DOHH2 (cell line): Measurements from ENCODE around the gene TTC28.
"Not testable (repeated sequence)": the region's sequence is repeated elsewhere in the genome, so short reads cannot be mapped to it uniquely, and the experiment has no call there.

Experiments
- H3F3A ChIP-seq: fragments of 200-600 bp; sonication (generic), shearing (Covaris generic); 2 replicates; pipeline ENCODE4 v1.6.0; 2016; ENCODE audit warnings: antibody characterized with exemption, mild to moderate bottlenecking; ENCODE audit not compliant: control insufficient read depth, insufficient read depth
- H3K27ac ChIP-seq: fragments of 200-600 bp; sonication (generic); 2 replicates; pipeline ENCODE4 v1.5.1; 2014; ENCODE audit warnings: low read depth, mild to moderate bottlenecking, low read length, moderate library complexity
- H3K27me3 ChIP-seq: fragments of 200-600 bp; sonication (generic); 2 replicates; pipeline ENCODE4 v1.6.1; 2014; ENCODE audit warnings: mild to moderate bottlenecking, low read length, mixed read lengths; ENCODE audit not compliant: control insufficient read depth
- H3K36me3 ChIP-seq: fragments of 200-600 bp; sonication (generic); 2 replicates; pipeline ENCODE4 v1.6.1; 2014; ENCODE audit warnings: mild to moderate bottlenecking, low read length, moderate library complexity, mixed read lengths; ENCODE audit not compliant: control insufficient read depth
- H3K4me1 ChIP-seq: fragments of 200-600 bp; sonication (generic); 2 replicates; pipeline ENCODE4 v1.6.1; 2014; ENCODE audit warnings: mild to moderate bottlenecking, low read length, mixed read lengths; ENCODE audit not compliant: control insufficient read depth
- H3K4me2 ChIP-seq: fragments of 200-600 bp; sonication (generic); 2 replicates; pipeline ENCODE4 v1.6.0; 2014; ENCODE audit warnings: mild to moderate bottlenecking, low read length, moderate library complexity
- H3K4me3 ChIP-seq: fragments of 200-600 bp; sonication (generic); 2 replicates; pipeline ENCODE4 v1.5.1; 2014; ENCODE audit warnings: mild to moderate bottlenecking, low read length, mixed read lengths
- H3K79me2 ChIP-seq: fragments of 200-600 bp; sonication (generic); 2 replicates; pipeline ENCODE4 v1.6.1; 2014; ENCODE audit warnings: mild to moderate bottlenecking, low read length, mixed read lengths; ENCODE audit not compliant: control insufficient read depth
- H3K9me2 ChIP-seq: fragments of 200-600 bp; sonication (generic); replicated peaks from 2 replicates; pipeline ENCODE4 v1.6.1; 2014; ENCODE audit warnings: mild to moderate bottlenecking, low read length, mixed read lengths; ENCODE audit not compliant: control insufficient read depth
- H3K9me3 ChIP-seq: fragments of 200-600 bp; sonication (generic); 2 replicates; pipeline ENCODE4 v1.6.1; 2014; ENCODE audit warnings: antibody characterized with exemption, low read length, mixed read lengths; ENCODE audit not compliant: control insufficient read depth, insufficient read depth
- H4K20me1 ChIP-seq: fragments of 200-600 bp; sonication (generic); 2 replicates; pipeline ENCODE4 v1.6.0; 2014; ENCODE audit warnings: low read depth, mild to moderate bottlenecking, antibody characterized with exemption, low read length, moderate library complexity; ENCODE audit not compliant: control insufficient read depth, insufficient read depth
- CTCF ChIP-seq: fragments of 200-600 bp; sonication (generic); IDR thresholded peaks from one replicate; pipeline ENCODE4 v1.5.1; 2014; ENCODE audit warnings: antibody characterized with exemption, mild to moderate bottlenecking, low read depth, low read length; ENCODE audit not compliant: poor library complexity, severe bottlenecking
- EZH2phosphoT487 ChIP-seq: fragments of 200-600 bp; sonication (generic); IDR thresholded peaks from 2 replicates; pipeline ENCODE4 v1.6.1; 2017; ENCODE audit warnings: borderline replicate concordance, mild to moderate bottlenecking, antibody characterized with exemption, low read length, moderate library complexity, mixed read lengths

TTC28 gene

GRCh38 chr22:28620244-28620922 lies 59.3 kb downstream of the TTC28 start:
- Histone ChIP-seq H3K9me3 (no peaks in the 10 kb centered on the region), H4K20me1 (no peaks in the 10 kb centered on the region), H3K4me2 (no peak overlapping the region), H3K36me3 (no peaks in the 10 kb centered on the region), H3K27ac (no peak overlapping the region), H3K27me3 (peaks cover 4% of the 10 kb centered on the region; the same call in 1 of the 2 replicates), H3K4me1 (no peaks in the 10 kb centered on the region), H3F3A (no peaks in the 10 kb centered on the region), H3K4me3 (no peak overlapping the region), H3K79me2 (no peaks in the 10 kb centered on the region), H3K9me2 (no peaks in the 10 kb centered on the region)
- TF ChIP-seq EZH2phosphoT487 (no peak), CTCF (no peak)

GRCh38 chr22:28619236-28619635 lies 60.4 kb downstream of the TTC28 start:
- Histone ChIP-seq H4K20me1 (no peaks in the 10 kb centered on the region), H3K4me1 (no peaks in the 10 kb centered on the region), H3K4me2 (no peak overlapping the region), H3F3A (no peaks in the 10 kb centered on the region), H3K9me3 (no peaks in the 10 kb centered on the region), H3K4me3 (no peak overlapping the region), H3K9me2 (no peaks in the 10 kb centered on the region), H3K79me2 (no peaks in the 10 kb centered on the region), H3K27me3 (0 out of 2 replicates have a peak, but pooled peaks cover 4% of the 10 kb centered on the region), H3K36me3 (no peaks in the 10 kb centered on the region), H3K27ac (no peak overlapping the region)
- TF ChIP-seq EZH2phosphoT487 (no peak), CTCF (no peak)

- H3K4me3 ChIP-seq, H3K27me3 ChIP-seq, H4K20me1 ChIP-seq, H3K9me2 ChIP-seq, H3K27ac ChIP-seq, H3K4me1 ChIP-seq, H3F3A ChIP-seq, H3K9me3 ChIP-seq, H3K4me2 ChIP-seq, H3K79me2 ChIP-seq, H3K36me3 ChIP-seq: not testable (repeated sequence)
These were observed 64.2 kb downstream of the TTC28 start for GRCh38 chr22:28615423-28615822.

GRCh38 chr22:28609921-28610320 lies 69.7 kb downstream of the TTC28 start:
- H3K27ac ChIP-seq = no peak overlapping the region
- no peak for TF ChIP-seq EZH2phosphoT487
- no peak for TF ChIP-seq CTCF

More at GRCh38 chr22:28609921-28610320, 69.7 kb downstream of the TTC28 start:
- Histone ChIP-seq H4K20me1 (no peaks in the 10 kb centered on the region), H3K4me3 (no peak overlapping the region), H3K79me2 (no peaks in the 10 kb centered on the region), H3K4me2 (no peak overlapping the region), H3K9me3 (no peaks in the 10 kb centered on the region), H3K4me1 (no peaks in the 10 kb centered on the region), H3K36me3 (no peaks in the 10 kb centered on the region), H3F3A (no peaks in the 10 kb centered on the region), H3K9me2 (no peaks in the 10 kb centered on the region), H3K27me3 (peaks cover 7% of the 10 kb centered on the region)
